Mucosa of descending colon (tissue), 3 donors: ENCODE results near the gene TEKT2. TPM values are rescaled to one million over a fixed set of nuclear protein-coding genes. Genes with fewer than 3 reads are reported as not detected.

Experiments used
- ATAC-seq: fragments of 200-7000 bp; cut with Tn5 transposase; one replicate; pipeline ENCODE4 v1.9.1; 2020; ENCODE audit warnings: mild to moderate bottlenecking, moderate library complexity
- DNase-seq, 3 donors: peaks; one replicate each; pipeline ENCODE4 v3.0.0-alpha.2; 2020
- H3K36me3 ChIP-seq: fragments of 200-600 bp; one replicate; pipeline ENCODE4 v1.8.0; 2021; ENCODE audit warnings: low read depth, mild to moderate bottlenecking
- H3K4me1 ChIP-seq: fragments of 200-600 bp; one replicate; pipeline ENCODE4 v1.8.0; 2021; ENCODE audit warnings: low read depth, mild to moderate bottlenecking
- H3K4me3 ChIP-seq: fragments of 200-600 bp; one replicate; pipeline ENCODE4 v1.8.0; 2021; ENCODE audit warnings: mild to moderate bottlenecking
- H3K9me3 ChIP-seq: fragments of 200-600 bp; one replicate; pipeline ENCODE4 v1.8.0; 2021; ENCODE audit warnings: mild to moderate bottlenecking
- intact Hi-C, 2 donors: fragments of 100-400 bp; cut with DNase I in 1 of 2; cut with micrococcal nuclease in 1 of 2; formaldehyde crosslinking; loops; one replicate each; pipeline versions ENCODE4 v1.11.0 to v1.11.1; 2022; cut with DNase I, micrococcal nuclease
- total RNA-seq, 3 donors: library from RNA; stranded (reverse); fragmentation: NEBNext Ultra II Directional in 2 of 3; extraction: Animal tissue kit (Norgen Biotek cat#: 25700) in 2 of 3; gene quantifications; one replicate each; pipeline versions ENCODE4 v1.2.1 to v1.2.4, GENCODE V29; 2021 to 2023
- TF ChIP-seq, protein P1 (sequence below): fragments of 200-600 bp; IDR thresholded peaks from one replicate; pipeline ENCODE4 v1.8.0; 2022; ENCODE audit warnings: antibody characterized with exemption, mild to moderate bottlenecking
- donor health status: DM: no; HTN: no; CAD: no; lungs with moderate emphysema.
- donor health status: DM: no; HTN: no; CAD: no.
- donor health status: DM: no; HTN: yes; CAD: no.

Gene TEKT2
- total RNA-seq, 3 donors from 2014 or later, result 0.19 to 0.32 TPM; not detected in 1

DNA sequence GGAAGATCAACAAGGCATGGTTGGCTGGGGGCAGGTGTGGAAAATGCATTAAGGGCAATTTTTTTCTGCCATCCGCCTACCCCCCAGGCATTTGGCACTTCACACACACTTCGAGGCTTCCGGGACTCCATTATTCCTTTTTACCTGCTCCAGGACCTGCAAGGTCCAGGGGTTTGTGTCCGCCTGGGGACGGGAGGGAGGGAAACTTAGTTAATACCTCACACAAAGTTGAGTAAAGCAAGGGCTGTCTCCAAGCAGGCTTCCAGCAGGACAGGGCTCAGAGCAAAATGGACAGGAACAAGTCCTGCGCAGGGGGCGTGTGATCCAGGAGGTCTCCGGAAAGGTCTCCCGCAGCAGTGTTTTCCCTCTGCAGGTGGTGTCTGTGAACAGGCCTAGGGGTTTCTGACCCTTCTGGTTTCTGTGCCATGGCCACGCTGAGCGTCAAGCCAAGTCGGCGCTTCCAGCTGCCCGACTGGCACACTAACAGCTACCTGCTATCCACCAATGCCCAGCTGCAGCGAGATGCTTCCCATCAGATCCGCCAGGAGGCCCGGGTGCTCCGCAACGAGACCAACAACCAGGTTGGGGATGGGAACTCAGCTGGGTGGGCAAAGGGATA lies 712 bp downstream of the TEKT2 start:
- Histone ChIP-seq H3K4me3 (no peak overlapping the region), H3K9me3 (no peaks in the 10 kb centered on the region), H3K36me3 (no peaks in the 10 kb centered on the region), H3K4me1 (peaks cover 3% of the 10 kb centered on the region)
- intact Hi-C loops, result no loop called here
- DNase-seq (no peak), ATAC-seq (no peak)
- TF ChIP-seq, protein P1, sequence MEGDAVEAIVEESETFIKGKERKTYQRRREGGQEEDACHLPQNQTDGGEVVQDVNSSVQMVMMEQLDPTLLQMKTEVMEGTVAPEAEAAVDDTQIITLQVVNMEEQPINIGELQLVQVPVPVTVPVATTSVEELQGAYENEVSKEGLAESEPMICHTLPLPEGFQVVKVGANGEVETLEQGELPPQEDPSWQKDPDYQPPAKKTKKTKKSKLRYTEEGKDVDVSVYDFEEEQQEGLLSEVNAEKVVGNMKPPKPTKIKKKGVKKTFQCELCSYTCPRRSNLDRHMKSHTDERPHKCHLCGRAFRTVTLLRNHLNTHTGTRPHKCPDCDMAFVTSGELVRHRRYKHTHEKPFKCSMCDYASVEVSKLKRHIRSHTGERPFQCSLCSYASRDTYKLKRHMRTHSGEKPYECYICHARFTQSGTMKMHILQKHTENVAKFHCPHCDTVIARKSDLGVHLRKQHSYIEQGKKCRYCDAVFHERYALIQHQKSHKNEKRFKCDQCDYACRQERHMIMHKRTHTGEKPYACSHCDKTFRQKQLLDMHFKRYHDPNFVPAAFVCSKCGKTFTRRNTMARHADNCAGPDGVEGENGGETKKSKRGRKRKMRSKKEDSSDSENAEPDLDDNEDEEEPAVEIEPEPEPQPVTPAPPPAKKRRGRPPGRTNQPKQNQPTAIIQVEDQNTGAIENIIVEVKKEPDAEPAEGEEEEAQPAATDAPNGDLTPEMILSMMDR, result no peak

DNA sequence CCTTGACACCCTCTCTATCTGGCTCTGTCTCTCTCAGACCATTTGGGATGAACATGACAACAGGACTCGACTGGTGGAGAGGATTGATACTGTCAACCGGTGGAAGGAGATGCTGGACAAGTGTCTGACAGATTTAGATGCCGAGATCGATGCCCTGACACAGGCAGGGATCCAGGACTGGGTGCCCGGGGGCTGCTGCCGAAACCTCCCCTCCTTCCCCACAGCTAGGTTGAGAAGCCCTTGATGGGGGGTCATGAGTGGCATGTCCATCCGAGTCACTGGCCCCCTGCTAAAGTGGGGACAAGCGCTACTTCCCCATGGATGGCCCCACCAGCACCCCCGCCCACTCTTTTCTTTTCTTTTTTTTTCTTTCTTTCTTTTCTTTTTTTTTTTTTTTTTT lies 1.2 kb downstream of the TEKT2 start:
- intact Hi-C loops, result no loop called here
- ATAC-seq, result no peak
- H3K36me3 ChIP-seq, result no peaks in the 10 kb centered on the region
- H3K4me1 ChIP-seq, result peaks cover 8% of the 10 kb centered on the region
- H3K9me3 ChIP-seq, result no peaks in the 10 kb centered on the region
- H3K4me3 ChIP-seq, result no peak overlapping the region
- TF ChIP-seq, protein P1, result no peak
- DNase-seq, result no peak

DNA sequence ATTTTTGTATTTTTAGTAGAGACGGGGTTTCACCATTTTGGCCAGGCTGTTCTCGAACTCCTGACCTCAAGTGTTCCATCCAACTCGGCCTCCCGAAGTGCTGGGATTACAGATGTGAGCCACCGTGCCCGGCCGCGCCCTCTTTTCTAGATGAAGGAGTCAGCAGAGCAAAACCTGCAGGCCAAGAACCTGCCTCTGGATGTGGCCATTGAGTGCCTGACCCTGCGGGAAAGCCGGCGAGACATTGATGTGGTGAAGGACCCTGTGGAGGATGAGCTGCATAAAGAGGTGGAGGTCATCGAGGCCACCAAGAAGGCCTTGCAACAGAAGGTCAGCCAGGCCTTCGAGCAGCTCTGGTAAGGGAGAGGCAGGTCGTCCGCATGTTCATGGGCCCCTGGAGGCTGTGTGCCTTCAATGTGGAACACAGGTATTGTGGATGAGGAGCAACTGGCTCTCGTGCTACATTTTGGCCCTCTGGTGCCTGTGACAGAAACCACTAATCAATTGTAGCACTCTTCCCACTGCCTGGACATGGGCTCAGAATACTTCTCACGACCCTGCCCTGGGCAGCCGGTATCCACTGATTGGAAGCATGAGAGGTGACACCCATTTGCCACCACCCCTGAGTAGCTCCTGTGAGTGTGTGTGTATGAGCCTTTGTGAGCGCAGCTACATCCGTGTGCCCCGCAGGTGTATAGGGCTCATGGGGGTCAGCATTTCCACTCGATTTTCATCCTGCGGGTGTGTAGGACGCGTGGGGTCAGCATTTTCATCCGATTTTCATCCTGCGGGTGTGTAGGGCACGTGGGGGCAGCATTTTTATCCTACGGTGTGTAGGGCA lies 2.0 kb downstream of the TEKT2 start:
- intact Hi-C loops, result no loop called here
- TF ChIP-seq, protein P1, result no peak
- ATAC-seq (no peak), DNase-seq (no peak)
- Histone ChIP-seq H3K9me3 (no peaks in the 10 kb centered on the region), H3K36me3 (no peaks in the 10 kb centered on the region), H3K4me1 (peaks cover 10% of the 10 kb centered on the region), H3K4me3 (no peak overlapping the region)

DNA sequence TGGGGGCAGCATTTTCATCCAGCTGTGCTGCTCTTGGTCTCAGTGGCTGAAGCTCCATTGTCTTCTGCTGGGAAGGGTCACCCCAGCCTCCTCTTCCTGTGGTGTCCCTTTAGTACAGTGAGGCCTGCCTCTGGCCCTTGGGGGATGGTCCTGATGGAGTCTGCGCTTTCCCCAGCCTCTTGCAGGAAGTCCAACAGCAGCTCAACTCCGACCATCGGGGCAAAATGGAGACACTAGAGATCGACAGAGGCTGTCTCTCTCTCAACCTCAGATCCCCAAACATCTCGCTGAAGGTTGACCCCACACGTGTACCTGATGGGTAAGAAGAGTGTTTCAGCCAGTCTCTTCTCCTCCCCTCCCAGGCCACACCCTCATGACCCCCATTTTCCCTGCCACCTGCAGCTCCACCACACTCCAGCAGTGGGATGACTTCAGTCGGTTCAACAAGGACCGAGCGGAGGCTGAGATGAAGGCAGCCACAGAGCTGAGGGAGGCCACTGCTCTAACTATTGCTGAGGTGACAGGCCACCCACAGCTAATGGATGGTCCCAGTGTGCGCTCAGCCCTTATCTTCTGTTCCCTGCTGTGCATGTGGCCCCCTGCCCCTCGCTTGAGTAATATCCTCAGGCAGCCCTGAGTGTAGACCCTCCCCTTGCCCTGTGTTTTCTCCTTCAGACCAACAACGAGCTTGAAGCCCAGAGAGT lies 2.8 kb downstream of the TEKT2 start:
- TF ChIP-seq, protein P1, result no peak
- Histone ChIP-seq H3K9me3 (no peaks in the 10 kb centered on the region), H3K36me3 (no peaks in the 10 kb centered on the region), H3K4me3 (no peak overlapping the region), H3K4me1 (peaks cover 10% of the 10 kb centered on the region)
- ATAC-seq, result no peak
- no peak for DNase-seq
- intact Hi-C loops, result no loop called here

DNA sequence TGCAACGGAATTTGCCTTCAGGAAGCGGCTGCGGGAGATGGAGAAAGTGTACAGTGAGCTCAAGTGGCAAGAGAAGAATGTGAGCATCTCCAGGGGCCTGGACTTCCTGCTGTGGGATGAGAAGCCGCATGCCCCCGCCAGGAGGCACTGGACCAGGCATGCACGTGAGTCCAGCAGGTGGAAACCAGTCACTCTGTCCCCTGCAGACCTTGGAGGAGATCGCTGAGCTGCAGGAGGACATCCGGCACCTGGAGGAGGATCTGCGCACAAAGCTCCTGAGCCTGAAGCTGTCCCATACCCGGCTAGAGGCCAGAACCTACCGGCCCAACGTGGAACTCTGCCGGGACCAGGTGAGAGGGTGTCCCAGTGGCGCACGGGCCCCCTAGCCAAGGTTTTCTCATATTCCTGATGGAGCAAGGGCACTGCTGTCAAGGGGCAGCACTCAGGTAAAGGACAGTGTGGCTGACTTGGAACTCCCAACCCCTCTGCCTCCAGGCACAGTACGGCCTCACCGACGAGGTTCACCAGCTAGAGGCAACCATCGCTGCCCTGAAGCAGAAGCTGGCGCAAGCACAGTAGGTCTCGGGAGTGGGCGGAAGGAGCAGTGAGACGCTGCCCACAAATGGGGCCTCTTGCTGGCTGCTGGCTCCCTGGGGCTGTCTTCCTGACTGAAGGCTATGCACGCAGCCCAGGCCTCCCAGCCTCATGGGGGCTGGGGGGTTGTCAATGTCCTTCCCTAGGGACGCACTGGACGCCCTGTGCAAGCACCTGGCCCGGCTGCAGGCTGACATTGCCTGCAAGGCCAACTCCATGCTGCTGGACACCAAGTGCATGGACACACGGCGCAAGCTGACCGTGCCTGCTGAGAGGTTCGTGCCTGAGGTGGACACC lies 3.6 kb downstream of the TEKT2 start:
- no peaks in the 10 kb centered on the region for H3K36me3 ChIP-seq
- no peaks in the 10 kb centered on the region for H3K9me3 ChIP-seq
- intact Hi-C loops, result no loop called here
- no peak for DNase-seq
- H3K4me1 ChIP-seq, result peaks cover 10% of the 10 kb centered on the region
- H3K4me3 ChIP-seq, result no peak overlapping the region
- TF ChIP-seq, protein P1, result no peak
- ATAC-seq, result no peak
